IPS-18c (cell line): ENCODE measurements around the gene KNDC1.

Experiments
- H3K4me3 ChIP-seq: 2 replicates; pipeline ENCODE4 v1.7.0; 2013; ENCODE audit warnings: low read depth, mild to moderate bottlenecking, low read length, moderate library complexity; ENCODE audit not compliant: insufficient read depth
- H3K9me3 ChIP-seq: one replicate; pipeline ENCODE4 v1.6.1; 2013; ENCODE audit warnings: mild to moderate bottlenecking, low read length, moderate library complexity; ENCODE audit not compliant: control insufficient read depth, insufficient read depth

KNDC1 gene

DNA sequence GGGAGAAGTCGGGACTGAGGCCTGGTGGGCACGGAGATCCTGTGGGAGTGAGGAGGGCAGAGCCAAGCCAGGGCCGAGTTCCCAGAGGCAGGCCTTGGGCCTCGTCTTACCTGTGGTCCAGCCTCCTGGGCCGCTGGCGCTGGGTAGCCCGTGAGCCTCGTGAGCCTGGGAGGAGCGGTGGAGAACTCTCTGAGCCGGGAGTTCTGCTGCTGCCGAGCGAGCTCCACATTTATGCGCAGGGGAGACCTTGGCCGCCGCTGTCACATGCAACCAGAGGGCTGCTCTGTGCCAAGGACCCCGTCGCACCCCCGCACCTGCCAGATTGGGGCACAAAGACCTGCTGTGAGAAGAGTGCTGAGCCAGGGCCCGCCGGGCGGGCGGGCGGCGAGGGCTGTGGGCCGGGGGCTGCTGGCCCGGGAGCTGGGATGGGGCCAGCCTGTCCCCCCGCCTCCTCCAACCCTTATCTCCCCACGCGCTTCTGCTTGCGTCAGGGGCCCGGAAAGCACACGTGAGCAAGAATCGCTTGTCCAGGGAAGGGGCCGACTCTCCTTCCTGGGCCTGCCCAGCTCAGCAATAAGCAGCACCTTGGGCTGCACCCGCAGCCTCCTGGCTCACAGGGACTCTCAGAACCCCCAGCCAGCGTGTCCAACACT, 87.8 kb downstream of the KNDC1 start:
- no peak overlapping the region for H3K4me3 ChIP-seq
- no peaks in the 10 kb centered on the region for H3K9me3 ChIP-seq

DNA sequence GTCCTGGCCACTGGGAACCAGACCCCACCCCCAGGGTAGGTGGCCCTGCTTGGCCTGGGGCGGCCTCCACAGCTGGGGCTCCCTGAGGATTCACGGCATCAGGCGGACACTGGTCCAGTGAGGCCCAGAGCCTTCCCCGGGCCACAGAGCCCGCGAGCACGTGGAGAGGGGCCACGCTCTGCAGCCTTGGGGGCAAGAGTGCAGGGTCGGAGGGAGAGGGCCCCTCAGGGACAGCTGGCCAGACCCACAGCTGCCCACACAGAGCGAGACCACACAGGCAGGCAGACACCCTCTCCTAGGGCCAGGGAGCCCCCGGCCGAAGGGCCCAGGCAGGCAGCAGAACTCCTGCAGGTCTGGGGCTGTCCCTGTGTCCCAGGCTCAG, 88.3 kb downstream of the KNDC1 start:
- no peaks in the 10 kb centered on the region for H3K9me3 ChIP-seq
- H3K4me3 ChIP-seq: no peak overlapping the region

DNA sequence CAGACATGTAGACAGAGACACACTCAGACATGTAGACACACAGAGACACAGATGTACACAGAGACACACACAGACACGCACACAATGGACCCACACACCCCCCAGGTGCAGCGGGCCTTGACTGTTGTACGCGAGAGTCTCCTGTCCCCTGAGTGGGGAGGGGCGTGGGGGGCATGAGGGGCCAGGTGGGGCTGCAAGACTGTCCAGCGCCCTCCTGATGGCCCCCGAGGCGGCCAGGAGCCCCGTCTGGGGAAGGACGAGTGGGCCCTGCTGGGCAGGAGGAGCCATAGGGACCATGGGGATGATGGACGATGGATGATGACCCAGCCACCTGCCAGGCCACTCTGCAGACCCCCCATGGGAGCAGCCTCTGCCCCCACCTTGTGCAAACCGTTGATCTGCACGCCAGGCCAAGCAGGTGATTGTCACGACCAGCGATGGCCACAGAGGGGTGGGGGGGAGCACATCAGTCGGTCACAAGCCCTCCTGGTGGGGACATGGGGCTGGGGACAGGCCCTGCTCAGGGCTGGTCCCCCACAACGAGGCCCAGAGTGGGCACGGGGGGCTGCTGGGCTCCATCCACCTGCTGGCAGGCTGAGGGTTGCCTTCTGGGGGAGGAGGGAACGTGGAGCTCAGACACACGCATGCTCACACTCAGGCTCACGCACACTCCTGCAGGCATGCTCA, 89.2 kb downstream of the KNDC1 start:
- Histone ChIP-seq H3K4me3 (no peak overlapping the region), H3K9me3 (no peaks in the 10 kb centered on the region)

GRCh38 chr10:133249975-133250754, 90.1 kb downstream of the KNDC1 start:
- no peak overlapping the region for H3K4me3 ChIP-seq
- H3K9me3 ChIP-seq: no peaks in the 10 kb centered on the region

GRCh38 chr10:133251388-133252222, 91.6 kb downstream of the KNDC1 start:
- no peak overlapping the region for H3K4me3 ChIP-seq

DNA sequence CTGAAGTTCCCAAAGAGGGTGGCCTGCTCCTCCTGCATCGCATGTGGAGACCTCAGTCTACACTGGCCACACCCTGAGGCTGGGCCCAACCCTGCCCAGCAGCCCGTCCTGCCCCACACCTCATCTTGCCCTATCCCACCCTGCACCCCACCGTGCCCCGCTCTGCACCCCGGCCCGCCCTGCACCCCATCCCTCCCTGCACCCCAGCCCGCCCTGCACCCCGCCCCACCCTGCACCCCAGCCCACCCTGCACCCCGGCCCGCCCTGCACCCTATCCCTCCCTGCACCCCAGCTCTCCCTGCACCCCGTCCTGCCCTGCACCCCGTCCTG, 92.2 kb downstream of the KNDC1 start:
- no peaks in the 10 kb centered on the region for H3K9me3 ChIP-seq
- H3K4me3 ChIP-seq: no peak overlapping the region

More at GRCh38 chr10:133251388-133252222, 91.6 kb downstream of the KNDC1 start:
- H3K9me3 ChIP-seq: no peaks in the 10 kb centered on the region

- H3K4me3 ChIP-seq: no peak overlapping the region
- no peaks in the 10 kb centered on the region for H3K9me3 ChIP-seq
Observed at GRCh38 chr10:133253361-133253955, 93.4 kb downstream of the KNDC1 start.

DNA sequence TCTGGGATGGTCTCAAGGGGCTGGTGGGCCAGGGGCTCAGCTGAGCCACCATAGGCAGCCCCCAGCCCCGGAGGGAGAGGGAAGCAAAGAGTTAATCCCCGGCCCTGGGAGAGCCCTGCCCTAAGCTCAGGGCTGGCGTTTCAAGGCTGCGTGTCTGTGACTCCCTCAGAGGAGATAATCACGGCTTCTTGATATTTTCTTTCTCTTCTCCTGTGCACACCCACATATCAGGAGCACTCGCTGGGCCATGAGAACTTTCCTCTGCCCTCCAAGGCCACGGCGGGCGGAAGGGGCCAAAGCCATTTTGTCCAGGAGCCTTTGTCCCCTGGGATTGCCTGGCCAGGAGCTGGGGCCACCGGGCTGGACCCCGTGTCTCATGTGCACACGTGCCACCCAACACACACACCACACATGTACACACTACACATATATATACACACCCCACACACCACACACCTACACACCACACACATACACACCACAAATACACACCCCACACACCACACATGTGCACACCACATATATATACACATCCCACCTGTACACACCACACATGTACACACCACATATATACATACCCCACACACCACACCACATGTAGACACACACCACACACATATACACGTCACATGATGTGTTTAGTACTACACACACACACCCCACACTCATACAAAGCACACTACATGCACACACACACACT, 94.6 kb downstream of the KNDC1 start:
- no peak overlapping the region for H3K4me3 ChIP-seq
- no peaks in the 10 kb centered on the region for H3K9me3 ChIP-seq

- Histone ChIP-seq H3K9me3 (no peaks in the 10 kb centered on the region), H3K4me3 (no peak overlapping the region)
Observed at GRCh38 chr10:133255323-133255722, 95.3 kb downstream of the KNDC1 start.

DNA sequence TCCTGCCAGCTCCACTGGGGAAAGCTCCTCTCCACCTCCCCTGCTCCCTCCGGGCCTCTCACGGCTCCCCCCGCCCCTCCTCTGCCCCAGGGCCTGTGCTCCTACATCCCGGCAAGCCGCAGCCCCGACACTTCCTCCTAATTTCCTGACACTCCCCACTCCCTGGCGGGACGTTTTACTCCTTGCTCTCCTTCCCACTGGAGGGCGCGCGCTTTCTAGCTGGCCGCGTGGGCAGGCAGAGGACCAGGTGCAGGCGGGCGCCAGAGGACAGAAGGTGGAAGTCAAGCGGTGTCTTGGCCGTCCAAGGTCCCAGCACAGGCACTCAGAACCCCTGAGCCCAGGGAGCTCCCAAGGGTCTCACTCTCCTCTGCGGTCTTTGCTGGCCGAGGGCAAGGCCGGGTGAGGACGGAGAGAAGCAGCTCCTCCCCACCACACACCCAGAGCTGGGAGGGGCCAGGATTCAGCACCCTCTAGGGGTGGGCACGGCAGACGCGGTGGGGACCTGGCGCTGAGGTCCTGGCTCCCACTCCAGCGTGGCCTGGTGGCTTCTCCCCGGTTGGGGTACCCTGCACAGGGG, 97.6 kb downstream of the KNDC1 start:
- H3K4me3 ChIP-seq: peak overlapping the region; percentile 34; the same call in 1 of the 2 replicates
- no peaks in the 10 kb centered on the region for H3K9me3 ChIP-seq

DNA sequence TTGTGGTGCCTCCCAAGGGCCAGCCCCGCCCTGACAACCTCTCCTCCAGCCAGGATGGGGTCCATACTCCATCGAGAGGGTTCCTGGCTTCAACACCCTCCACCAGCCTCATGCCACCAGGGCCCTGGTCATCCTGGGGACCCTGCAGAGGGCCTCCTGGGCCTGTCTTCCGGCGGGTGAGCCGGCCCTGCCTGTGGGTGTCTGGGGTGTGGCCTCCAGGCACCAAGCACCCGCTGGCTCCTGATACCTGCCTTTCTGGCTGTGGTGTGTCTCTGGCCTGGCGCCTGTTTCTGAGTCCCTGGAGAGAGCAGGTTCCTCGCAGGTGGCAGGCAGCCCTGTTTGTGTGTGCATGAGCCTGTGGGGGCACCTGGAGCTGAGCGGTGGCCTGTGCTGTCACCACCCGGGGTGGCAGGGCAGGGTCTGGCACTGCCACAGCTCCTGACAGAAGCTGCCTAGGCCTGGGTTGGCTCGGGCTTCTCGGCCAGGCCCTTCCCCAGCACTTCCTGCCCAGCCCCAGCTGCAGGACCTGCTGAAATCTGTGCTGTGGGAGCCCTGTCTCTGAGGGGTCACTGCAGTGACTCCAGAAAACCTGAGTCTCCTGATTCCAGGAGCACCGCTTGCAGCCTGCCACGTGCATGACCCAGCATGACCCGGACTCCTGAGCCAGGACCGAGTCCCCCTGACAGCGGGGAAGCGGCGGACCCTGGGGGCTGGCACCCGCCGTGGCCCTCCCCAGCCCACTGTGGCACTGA, 98.2 kb downstream of the KNDC1 start:
- Histone ChIP-seq H3K9me3 (no peaks in the 10 kb centered on the region), H3K4me3 (no peak overlapping the region)

GRCh38 chr10:133258818-133259601, 99.0 kb downstream of the KNDC1 start:
- Histone ChIP-seq H3K9me3 (no peaks in the 10 kb centered on the region), H3K4me3 (no peak overlapping the region)

- Histone ChIP-seq H3K4me3 (no peak overlapping the region), H3K9me3 (no peaks in the 10 kb centered on the region)
Observed at GRCh38 chr10:133259602-133259989, 99.6 kb downstream of the KNDC1 start.

GRCh38 chr10:133260895-133261725, 101.1 kb downstream of the KNDC1 start:
- H3K4me3 ChIP-seq: peak overlapping the region; percentile 66
- H3K9me3 ChIP-seq: no peaks in the 10 kb centered on the region
